Measurements from ENCODE around the gene U2AF1L4. TPM values are rescaled to one million over a fixed set of nuclear protein-coding genes. Genes with fewer than 3 reads are reported as not detected.

Gene U2AF1L4
- total and polyA plus RNA-seq, 2 experiments from 2014 or later: 30.3 to 61.7 TPM

DNA sequence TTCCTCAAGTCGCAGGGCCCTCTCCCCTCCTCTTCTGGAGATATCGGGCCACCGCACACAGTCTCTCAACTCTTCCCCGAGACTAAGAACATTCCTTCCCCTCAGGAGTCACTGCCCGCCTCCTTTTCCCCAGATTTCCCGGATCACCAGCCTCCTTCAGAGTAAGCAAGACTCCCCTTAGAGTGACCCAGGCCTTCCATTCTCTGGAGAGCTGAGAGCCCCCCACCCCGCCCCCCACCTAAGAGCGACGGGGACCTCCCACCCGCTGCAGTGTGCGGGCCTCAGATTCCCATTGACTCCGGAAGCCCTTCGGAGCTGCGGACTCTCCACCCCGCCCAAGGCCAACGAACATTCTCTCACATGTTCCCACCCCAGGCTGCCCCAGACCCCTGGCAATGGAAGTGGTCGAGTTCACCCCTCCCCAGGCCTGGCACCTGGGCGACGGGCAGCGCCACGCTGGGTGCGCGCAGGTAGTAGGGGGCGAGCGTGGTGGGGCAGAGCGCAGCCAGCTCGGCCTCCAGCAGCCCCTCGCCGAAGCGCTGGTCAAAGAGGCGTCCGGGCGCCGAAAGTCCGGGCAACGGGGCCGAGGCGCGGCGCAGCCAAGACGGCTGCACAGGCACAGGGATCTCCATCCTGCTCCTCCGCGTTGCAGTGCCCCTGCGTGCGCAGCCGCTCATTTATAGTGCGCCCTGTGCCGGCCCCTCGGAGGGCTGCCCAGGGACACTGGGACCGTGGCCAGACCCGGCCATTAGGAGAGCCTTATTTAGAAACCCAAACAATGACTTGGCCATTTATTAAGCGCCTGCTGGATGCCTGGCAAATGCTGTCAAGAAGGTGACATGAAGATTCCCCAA lies 11.4 kb upstream of the U2AF1L4 start, which contains the start of gene HSPB6:
Gene HSPB6 (minus strand): TSS at position 653 of the 854 bp plus-strand sequence. CDS start 21 bp downstream, at position 632.
- H3K27ac ChIP-seq: peak within 1 kb of the TSS; percentile 86
- peaks cover 18% of the 10 kb centered on the region for H3K4me1 ChIP-seq (ENCODE audit: low read depth)
- no peaks in the 10 kb centered on the region for H3K27me3 ChIP-seq
- TF ChIP-seq, protein P1, sequence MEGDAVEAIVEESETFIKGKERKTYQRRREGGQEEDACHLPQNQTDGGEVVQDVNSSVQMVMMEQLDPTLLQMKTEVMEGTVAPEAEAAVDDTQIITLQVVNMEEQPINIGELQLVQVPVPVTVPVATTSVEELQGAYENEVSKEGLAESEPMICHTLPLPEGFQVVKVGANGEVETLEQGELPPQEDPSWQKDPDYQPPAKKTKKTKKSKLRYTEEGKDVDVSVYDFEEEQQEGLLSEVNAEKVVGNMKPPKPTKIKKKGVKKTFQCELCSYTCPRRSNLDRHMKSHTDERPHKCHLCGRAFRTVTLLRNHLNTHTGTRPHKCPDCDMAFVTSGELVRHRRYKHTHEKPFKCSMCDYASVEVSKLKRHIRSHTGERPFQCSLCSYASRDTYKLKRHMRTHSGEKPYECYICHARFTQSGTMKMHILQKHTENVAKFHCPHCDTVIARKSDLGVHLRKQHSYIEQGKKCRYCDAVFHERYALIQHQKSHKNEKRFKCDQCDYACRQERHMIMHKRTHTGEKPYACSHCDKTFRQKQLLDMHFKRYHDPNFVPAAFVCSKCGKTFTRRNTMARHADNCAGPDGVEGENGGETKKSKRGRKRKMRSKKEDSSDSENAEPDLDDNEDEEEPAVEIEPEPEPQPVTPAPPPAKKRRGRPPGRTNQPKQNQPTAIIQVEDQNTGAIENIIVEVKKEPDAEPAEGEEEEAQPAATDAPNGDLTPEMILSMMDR (IDR thresholded peaks at IDR 0.05; ENCODE audit: low read depth, low read length): no peak
- no peaks in the 10 kb centered on the region for H3K9me3 ChIP-seq (ENCODE audit: low read depth)
- peak in 1 of 2 donors; percentile 83 for DNase-seq (ENCODE audit: low read depth in 1 of 2, low spot score in 1 of 2)
- H3K36me3 ChIP-seq: no peaks in the 10 kb centered on the region
- H3K4me3 ChIP-seq: peak within 1 kb of the TSS; percentile 60

DNA sequence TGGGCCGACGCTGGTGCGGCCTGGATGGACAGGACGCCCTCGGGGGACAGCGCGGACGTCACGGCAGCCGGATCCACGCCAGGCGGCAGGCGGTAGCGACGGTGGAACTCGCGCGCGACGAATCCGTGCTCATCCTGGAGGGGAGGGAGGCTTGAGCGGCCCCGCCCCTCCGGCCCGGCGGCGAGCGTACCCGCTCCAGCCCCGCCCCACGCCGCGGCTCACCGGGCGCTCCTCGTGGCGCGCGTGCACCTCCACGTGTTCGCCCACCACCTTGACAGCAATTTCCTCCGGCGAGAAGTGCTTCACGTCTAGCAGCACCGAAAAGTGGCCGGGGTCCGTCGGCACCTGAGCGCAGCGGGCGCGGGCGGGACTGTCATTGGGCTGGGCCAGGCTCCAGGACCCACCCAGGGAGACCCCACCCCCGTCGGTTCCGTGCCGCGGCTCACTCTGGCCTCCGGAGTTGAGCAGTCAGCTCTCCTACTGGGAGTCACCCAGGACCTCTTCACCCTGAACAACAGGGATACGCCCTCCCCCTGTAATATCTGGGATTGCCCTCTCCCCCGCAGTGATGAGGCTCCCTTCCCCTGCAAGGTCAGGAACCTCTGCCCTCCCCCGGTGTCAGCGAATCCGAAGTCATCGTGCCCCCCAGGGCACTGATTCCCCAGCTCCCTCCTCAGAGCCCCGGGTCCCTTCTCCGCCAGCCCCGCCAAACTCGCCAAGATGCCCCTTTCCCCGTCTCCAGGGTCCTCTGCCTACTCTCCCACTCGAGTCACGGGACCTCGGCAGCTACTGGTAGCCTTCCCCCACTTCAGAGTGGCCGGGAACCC lies 10.5 kb upstream of the U2AF1L4 start:
- DNase-seq (ENCODE audit: low read depth in 1 of 2, low spot score in 1 of 2): peak in 1 of 2 donors; percentile 92
- Histone ChIP-seq H3K4me3 (no peak overlapping the region), H3K36me3 (no peaks in the 10 kb centered on the region), H3K27me3 (no peaks in the 10 kb centered on the region), H3K4me1 (ENCODE audit: low read depth) (peaks cover 18% of the 10 kb centered on the region), H3K27ac (peak overlapping the region; percentile 86), H3K9me3 (ENCODE audit: low read depth) (no peaks in the 10 kb centered on the region)
- TF ChIP-seq, protein P1 (IDR thresholded peaks at IDR 0.05; ENCODE audit: low read depth, low read length): no peak

DNA sequence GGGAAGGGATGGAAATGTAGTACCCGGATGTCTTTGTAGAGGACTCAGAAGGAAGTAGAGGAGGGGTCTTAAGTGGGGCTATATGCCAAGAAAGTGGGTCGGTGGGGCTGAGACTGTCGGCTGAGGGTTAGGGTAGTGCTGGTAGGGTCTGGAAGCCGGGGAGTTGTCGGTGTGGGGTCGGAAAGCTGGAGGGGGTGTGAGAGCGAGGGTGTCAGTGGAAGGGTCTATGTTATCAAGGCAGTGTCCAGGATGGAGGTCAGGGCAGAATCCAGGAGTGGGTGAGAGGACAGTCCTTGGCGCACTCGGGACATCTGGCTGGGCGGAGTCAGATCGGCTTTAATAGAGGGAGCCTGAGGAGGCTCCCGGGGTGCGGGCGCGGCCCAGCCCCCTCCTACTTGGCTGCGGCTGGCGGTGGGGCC lies 9.9 kb upstream of the U2AF1L4 start:
- Histone ChIP-seq H3K4me3 (no peak overlapping the region), H3K4me1 (ENCODE audit: low read depth) (peaks cover 18% of the 10 kb centered on the region), H3K27ac (no peak overlapping the region), H3K36me3 (no peaks in the 10 kb centered on the region), H3K27me3 (no peaks in the 10 kb centered on the region), H3K9me3 (ENCODE audit: low read depth) (no peaks in the 10 kb centered on the region)
- TF ChIP-seq, protein P1 (IDR thresholded peaks at IDR 0.05; ENCODE audit: low read depth, low read length): no peak
- no peak for DNase-seq (ENCODE audit: low read depth in 1 of 2, low spot score in 1 of 2)

DNA sequence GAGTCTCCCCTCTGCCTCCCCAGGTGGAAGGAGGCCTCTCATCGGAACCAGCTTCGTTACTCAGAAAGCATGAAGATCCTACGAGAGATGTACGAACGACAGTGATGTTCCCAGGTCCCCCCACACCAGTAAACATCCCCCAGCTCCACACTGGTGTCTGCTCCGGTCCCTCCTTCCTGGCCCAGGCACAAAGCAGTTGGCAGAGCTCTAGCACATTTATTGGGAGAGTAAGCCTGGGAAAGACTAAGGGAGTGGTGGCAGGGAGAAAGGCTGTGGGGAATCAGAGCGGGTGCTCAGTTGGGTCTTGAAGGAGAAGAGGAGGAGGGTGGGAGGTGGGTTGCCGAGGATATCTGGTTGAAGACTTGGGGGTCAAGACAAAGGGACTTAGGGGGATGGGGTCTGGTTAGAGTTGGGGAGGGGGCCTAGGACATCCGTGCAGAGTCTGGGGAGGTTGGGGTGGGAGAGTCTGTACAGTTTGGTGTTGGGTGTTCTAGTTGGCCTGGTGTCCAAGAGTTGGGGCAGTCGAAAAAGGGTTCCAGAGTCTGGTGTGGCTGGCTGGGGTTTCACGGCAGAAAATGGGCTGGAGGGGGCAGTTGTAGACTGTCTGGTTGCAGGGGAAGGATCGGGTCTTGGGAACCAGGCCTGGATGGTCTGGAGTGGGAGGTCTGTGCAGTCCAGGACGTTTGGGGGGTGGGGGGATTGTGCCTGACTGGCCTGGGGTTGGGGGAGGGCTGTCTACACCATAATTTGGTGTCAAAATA lies 9.3 kb upstream of the U2AF1L4 start:
- Histone ChIP-seq H3K9me3 (ENCODE audit: low read depth) (no peaks in the 10 kb centered on the region), H3K4me1 (ENCODE audit: low read depth) (peaks cover 18% of the 10 kb centered on the region), H3K27me3 (no peaks in the 10 kb centered on the region), H3K4me3 (no peak overlapping the region), H3K36me3 (no peaks in the 10 kb centered on the region), H3K27ac (no peak overlapping the region)
- no peak for DNase-seq (ENCODE audit: low read depth in 1 of 2, low spot score in 1 of 2)
- TF ChIP-seq, protein P1 (IDR thresholded peaks at IDR 0.05; ENCODE audit: low read depth, low read length): no peak
